ENCODE results near the gene MAP3K4. TPM values are rescaled to one million over a fixed set of nuclear protein-coding genes. Genes with fewer than 3 reads are reported as not detected.

The MAP3K4 gene
- total and polyA plus RNA-seq, 2 of the 4 experiments (the other 2 are of a cell fraction) = 11.5 to 20.4 TPM

DNA sequence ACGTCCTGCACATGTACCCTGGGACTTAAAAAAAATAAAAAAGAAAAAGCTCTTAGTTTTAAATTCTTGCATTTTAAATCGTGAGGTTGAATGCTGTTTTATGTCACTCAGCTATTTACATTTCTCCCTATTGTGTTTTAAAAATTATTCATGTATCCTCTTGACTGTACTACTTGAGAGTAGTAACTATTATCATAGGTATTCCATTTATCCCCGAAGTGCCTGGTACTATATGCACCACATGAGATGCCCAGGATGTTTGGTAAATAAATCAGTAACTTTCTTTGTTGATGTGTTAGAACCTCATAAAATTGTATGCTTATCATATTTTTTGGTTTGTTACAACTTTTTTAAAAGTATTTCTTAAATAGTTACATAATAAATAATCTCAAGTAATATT, 18.4 kb downstream of the MAP3K4 start:
- Histone ChIP-seq H3K4me3 (ENCODE audit: insufficient read depth, low read depth, low read length) (no peak overlapping the region), H2AK5ac (ENCODE audit: low read depth, low read length) (no peak overlapping the region), H4K91ac (ENCODE audit: insufficient read depth, low read depth, low read length) (no peak overlapping the region), H3K9me1 (ENCODE audit: insufficient read depth, low read length) (no peaks in the 10 kb centered on the region; the same call in 1 of the 2 replicates), H3K14ac (replicated peaks; ENCODE audit: low read depth, low read length) (no peak overlapping the region), H2BK5ac (ENCODE audit: low read depth, low read length, poor library complexity, severe bottlenecking) (no peak overlapping the region), H2BK20ac (ENCODE audit: low read depth, low read length) (no peak overlapping the region), H3K4me2 (ENCODE audit: low read depth, low read length) (no peak overlapping the region), H3K9me3 (ENCODE audit: control insufficient read depth, insufficient read depth, low read length) (no peaks in the 10 kb centered on the region), H3K56ac (ENCODE audit: extremely low read depth, insufficient read depth, low read length) (no peak overlapping the region), H3K18ac (ENCODE audit: low read depth, low read length) (no peak overlapping the region), H2BK120ac (ENCODE audit: low read depth, low read length) (no peak overlapping the region), H3K4ac (ENCODE audit: low read depth, low read length) (no peak overlapping the region), H3K27me3 (ENCODE audit: control insufficient read depth, insufficient read depth, low read length) (peaks cover 5% of the 10 kb centered on the region), H4K20me1 (ENCODE audit: insufficient read depth, low read length) (peaks cover 14% of the 10 kb centered on the region), H2BK15ac (ENCODE audit: low read depth, low read length) (no peak overlapping the region), H2AFZ (replicated peaks; ENCODE audit: low read length, poor library complexity) (no peak overlapping the region), H3K79me1 (ENCODE audit: low read depth in 1 of 2, low read length in 2 of 2) (peaks cover 19 to 25% of the 10 kb centered on the region in 2 experiments), H4K5ac (ENCODE audit: low read depth, low read length) (no peak overlapping the region), H3K23ac (ENCODE audit: low read depth, low read length) (no peak overlapping the region), H2AK9ac (replicated peaks; ENCODE audit: low read depth, low read length, poor library complexity) (no peak overlapping the region), H3K9ac (ENCODE audit: low read depth, low read length) (no peak overlapping the region), H4K8ac (ENCODE audit: low read depth in 2 of 2, low read length in 2 of 2) (no peak overlapping the region), H3K27ac (ENCODE audit: insufficient read depth, low read length) (no peak overlapping the region), H3K36me3 (ENCODE audit: control insufficient read depth, insufficient read depth, low read length) (no peaks in the 10 kb centered on the region), H3K4me1 (ENCODE audit: control insufficient read depth, insufficient read depth, low read length) (peaks cover 8% of the 10 kb centered on the region)
- ChIA-PET CTCF (interaction anchor here (1.0 to 1.5 kb wide), 3 partner anchors 12 to 490 kb away, joined by 3 to 6 read pairs (median 3); no protein-coding TSS in a partner anchor), POLR2A (ENCODE audit: unreplicated experiment) (no interaction called here)
- in situ Hi-C loops (cut with MboI; ENCODE audit: low sequenced_read_pairs) (no loop called here), dilution Hi-C loops (cut with HindIII; ENCODE audit: low sequenced_read_pairs, unreplicated experiment) (no loop called here), intact Hi-C loops (cut with micrococcal nuclease) (loop anchor here (2.0 kb wide), 1 partner anchor 19 kb away; no protein-coding TSS in a partner anchor)
- ATAC-seq (ENCODE audit: low read depth) = no peak
- TF ChIP-seq CEBPB (IDR thresholded peaks at IDR 0.05; ENCODE audit: low read depth, low read length) (no peak), NFE2L2 (IDR thresholded peaks at IDR 0.05; ENCODE audit: low read depth, low read length) (no peak), MAFK (IDR thresholded peaks at IDR 0.05; ENCODE audit: low read depth, low read length) (no peak), MAZ (IDR thresholded peaks at IDR 0.05; ENCODE audit: borderline replicate concordance, low read depth, low read length) (no peak), MXI1 (IDR thresholded peaks at IDR 0.05; ENCODE audit: borderline replicate concordance, low read depth, low read length) (no peak), RFX5 (IDR thresholded peaks at IDR 0.05; ENCODE audit: low read depth, low read length) (no peak), SMC3 (IDR thresholded peaks at IDR 0.05; ENCODE audit: low read depth, low read length) (no peak), CHD1 (IDR thresholded peaks at IDR 0.05; ENCODE audit: low read depth, low read length) (no peak), RAD21 (IDR thresholded peaks at IDR 0.05; ENCODE audit: low read length) (no peak), FOS (IDR thresholded peaks at IDR 0.05; ENCODE audit: low read depth, low read length) (no peak), BHLHE40 (IDR thresholded peaks at IDR 0.05; ENCODE audit: low read depth, low read length) (no peak), RCOR1 (IDR thresholded peaks at IDR 0.05; ENCODE audit: insufficient replicate concordance, low read length) (no peak), POLR2A (IDR thresholded peaks at IDR 0.05; ENCODE audit: low read depth, low read length) (no peak)
- TF ChIP-seq, protein P1, sequence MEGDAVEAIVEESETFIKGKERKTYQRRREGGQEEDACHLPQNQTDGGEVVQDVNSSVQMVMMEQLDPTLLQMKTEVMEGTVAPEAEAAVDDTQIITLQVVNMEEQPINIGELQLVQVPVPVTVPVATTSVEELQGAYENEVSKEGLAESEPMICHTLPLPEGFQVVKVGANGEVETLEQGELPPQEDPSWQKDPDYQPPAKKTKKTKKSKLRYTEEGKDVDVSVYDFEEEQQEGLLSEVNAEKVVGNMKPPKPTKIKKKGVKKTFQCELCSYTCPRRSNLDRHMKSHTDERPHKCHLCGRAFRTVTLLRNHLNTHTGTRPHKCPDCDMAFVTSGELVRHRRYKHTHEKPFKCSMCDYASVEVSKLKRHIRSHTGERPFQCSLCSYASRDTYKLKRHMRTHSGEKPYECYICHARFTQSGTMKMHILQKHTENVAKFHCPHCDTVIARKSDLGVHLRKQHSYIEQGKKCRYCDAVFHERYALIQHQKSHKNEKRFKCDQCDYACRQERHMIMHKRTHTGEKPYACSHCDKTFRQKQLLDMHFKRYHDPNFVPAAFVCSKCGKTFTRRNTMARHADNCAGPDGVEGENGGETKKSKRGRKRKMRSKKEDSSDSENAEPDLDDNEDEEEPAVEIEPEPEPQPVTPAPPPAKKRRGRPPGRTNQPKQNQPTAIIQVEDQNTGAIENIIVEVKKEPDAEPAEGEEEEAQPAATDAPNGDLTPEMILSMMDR (conservative IDR thresholded peaks at IDR 0.05; ENCODE audit: low read depth, low read length) = no peak
- TF ChIP-seq, protein P2, sequence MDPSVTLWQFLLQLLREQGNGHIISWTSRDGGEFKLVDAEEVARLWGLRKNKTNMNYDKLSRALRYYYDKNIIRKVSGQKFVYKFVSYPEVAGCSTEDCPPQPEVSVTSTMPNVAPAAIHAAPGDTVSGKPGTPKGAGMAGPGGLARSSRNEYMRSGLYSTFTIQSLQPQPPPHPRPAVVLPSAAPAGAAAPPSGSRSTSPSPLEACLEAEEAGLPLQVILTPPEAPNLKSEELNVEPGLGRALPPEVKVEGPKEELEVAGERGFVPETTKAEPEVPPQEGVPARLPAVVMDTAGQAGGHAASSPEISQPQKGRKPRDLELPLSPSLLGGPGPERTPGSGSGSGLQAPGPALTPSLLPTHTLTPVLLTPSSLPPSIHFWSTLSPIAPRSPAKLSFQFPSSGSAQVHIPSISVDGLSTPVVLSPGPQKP (IDR thresholded peaks at IDR 0.05; ENCODE audit: borderline replicate concordance, low read depth, low read length) = no peak
- TF ChIP-seq, protein P3, sequence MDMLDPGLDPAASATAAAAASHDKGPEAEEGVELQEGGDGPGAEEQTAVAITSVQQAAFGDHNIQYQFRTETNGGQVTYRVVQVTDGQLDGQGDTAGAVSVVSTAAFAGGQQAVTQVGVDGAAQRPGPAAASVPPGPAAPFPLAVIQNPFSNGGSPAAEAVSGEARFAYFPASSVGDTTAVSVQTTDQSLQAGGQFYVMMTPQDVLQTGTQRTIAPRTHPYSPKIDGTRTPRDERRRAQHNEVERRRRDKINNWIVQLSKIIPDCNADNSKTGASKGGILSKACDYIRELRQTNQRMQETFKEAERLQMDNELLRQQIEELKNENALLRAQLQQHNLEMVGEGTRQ (IDR thresholded peaks at IDR 0.05; ENCODE audit: low read depth, low read length) = no peak
- no TSS peak for BruUV-seq (replicated peaks)
- DNase-seq = no peak
- WGBS, 2 experiments (ENCODE audit: extremely low coverage in 2 of 2, insufficient read length in 1 of 2) = no CpG with 5 or more reads among the region's 3 CpGs
